HG02870 (cell line): ENCODE measurements around the gene NECAB2.
A peak's percentile ranks its signal among the peaks of the same experiment; 100 is the strongest.

ENCODE experiments used
- ATAC-seq: cut with Tn5 transposase; IDR thresholded peaks from one replicate; pipeline ENCODE4 v1.9.1; 2021; ENCODE audit warnings: mild to moderate bottlenecking, moderate library complexity; ENCODE audit not compliant: unreplicated experiment

The NECAB2 gene

DNA sequence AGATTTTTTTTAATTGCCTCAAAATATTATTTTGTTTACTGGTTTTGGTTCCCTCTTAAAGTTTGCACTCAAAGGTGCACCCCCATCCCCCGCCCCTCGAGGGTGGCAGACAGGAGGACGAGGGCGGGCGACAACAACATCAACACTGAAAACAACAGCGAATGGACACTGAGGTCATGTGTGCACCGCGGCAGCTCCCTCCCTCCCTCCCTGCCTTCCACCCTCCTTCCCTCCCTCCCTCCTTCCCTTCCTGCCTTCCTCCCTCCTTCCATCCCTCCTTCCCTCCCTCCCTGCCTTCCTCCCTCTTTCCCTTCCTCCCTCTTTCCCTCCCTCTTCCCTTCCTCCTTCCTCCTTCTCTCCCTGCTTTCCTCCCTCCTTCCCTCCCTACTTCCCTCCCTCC is 16.5 kb upstream of the NECAB2 start:
- no peak for ATAC-seq

DNA sequence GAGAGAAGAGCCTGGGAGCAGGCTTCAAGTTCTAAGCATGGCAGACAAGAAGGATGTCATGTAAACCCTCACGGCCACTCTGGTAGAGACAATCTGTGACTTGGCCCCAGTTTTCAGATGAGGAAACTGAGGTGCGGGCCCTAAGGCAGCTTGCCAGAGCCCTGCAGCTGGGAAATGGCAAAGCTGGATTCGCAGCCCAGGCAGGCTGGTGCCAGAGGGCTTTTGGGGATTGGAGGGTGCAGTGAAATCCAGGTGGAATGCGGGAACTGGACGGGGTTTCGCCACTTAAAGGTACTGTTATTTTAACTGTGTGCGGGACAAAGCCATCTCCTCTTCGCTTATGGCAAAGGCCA is 15.5 kb upstream of the NECAB2 start:
- no peak for ATAC-seq

DNA sequence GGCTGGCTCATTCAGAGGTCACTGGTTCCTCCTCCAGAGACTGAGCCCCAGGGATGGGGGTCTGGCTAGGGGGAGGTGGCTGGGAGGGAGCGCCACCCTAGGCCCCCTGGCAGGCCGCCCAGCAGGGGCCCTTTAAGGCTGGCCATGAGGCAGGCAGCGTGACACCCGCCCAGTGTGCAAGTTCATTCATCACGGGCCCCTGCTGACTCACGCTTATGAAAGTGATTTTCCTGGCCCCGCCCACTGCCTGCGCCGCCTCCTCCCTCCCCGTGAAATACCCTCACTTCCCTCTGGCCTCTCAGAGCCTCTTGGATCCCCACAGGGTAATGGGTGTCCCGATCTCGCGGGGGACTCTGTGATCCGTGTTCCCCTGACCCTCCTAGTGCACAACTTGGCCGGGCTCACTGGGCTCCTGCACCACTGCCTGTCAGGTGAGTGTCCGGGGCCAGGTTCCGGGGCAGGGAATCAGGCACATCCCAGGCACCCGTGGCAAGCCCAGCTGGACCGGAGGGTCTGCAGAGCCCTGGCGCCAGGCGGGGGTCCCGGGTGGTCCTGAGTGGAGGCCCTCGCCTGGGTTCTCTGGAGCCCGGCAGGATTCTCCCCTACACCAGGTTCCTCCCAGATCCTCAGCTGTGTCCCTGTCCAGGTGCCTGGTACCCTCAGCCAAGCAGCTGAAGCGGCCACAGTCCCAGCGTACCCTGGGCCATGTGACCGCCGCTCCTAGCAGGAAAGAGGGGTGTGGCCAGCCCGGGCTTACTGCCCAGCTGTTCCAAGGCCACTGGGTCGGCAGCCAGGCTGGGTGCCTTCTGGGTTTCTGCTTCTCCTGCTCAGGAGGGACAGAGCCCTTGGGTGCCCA is 14.9 kb upstream of the NECAB2 start, which contains the start of gene OSGIN1:
OSGIN1 (plus strand) TSS at position 301 of the 856 bp plus-strand sequence. CDS start 4,432 bp downstream, outside the sequence.
- ATAC-seq: peak; percentile 79

GRCh38 chr16:83953796-83954576 is 14.1 kb upstream of the NECAB2 start:
- no peak for ATAC-seq

- no peak for ATAC-seq
Observed at GRCh38 chr16:83954577-83955016, 13.4 kb upstream of the NECAB2 start.

DNA sequence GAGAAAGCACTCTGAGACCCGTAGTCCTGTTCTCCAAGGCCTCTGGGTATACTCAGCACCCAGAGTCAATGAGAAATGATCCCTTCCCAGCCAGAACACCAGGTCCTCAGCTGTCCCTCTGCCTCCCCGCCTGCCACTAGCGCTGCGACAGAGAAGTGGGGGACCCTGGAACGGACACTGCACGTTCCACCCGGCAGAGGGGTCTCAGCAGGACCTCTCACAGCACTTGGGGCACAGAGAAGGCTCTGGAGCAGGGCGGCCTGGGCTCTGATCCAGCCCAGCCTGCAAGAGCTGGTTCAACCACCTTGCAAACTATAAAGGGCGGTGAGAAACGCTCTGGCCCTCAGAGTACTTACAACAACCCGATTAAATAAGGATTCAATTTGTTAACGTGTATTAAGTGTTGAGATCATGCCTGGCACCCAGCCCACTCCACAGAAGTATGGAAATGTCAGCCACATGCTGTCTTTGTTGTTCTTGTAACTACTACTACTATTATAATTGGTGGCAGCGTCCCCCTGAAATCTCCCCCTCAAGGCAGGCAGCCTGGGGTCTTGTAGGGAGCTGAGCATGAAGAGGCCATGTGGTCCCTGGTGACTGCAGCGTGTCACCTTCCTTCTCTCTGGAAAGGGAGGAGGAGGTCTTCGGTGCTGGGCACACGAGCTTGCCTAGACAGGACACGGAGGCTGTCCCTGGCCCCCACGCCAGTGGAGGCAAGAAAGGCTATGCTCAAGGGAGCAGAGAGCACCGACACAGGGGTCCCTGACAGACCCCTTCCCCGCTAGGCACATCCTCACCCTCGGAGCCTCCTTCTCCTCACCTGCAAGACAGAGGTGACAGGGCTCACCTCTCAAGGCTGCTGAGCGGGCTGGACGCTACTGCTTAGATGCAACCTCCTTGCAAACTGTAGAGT is 12.6 kb upstream of the NECAB2 start:
- ATAC-seq: no peak

DNA sequence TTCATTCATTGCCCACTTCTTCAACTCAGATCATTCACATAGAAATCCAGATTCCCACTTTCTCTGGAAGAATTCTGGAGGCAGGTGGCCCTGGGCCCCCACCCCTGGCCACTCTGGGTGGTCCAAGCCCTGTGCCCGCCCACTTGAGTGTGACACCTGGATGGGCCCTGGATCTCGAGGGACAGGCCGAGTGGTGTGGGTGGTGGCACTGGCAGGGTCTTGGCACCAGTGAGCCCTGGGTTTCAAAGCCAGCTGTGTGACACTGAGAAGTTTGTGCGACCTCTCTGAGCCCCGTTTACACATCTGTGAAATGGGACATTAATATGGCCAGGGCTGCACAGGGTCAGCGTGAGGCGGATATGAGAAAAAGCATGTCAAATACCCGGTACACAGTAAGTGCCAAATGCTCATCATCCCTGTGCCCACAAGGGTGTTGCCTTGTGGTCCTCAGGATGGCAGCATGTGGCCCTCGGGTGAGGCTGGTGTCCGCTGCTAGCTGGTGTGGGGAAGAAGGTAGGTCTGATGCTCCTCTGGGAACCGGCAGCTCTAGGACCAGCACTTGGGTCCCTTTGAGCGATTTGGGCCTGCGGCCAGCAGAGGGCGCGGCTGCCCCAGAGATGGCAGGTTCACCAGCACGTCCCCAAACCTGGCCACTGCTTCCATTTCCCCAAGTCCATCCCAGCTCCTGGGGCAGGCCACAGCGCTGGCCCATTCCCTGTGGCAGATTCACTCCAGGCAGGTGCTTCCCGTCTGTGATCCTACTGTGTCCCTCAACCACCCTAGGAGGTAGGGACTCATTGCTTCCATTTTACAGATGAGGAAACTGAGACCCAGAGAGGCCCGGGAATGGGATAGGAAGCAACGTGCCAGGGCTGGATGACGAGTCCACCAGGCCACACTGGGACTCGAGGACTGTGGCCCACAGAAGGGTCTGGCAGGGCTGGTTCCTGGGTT is 11.4 kb upstream of the NECAB2 start:
- no peak for ATAC-seq

GRCh38 chr16:83957296-83957855 is 10.7 kb upstream of the NECAB2 start:
- no peak for ATAC-seq

DNA sequence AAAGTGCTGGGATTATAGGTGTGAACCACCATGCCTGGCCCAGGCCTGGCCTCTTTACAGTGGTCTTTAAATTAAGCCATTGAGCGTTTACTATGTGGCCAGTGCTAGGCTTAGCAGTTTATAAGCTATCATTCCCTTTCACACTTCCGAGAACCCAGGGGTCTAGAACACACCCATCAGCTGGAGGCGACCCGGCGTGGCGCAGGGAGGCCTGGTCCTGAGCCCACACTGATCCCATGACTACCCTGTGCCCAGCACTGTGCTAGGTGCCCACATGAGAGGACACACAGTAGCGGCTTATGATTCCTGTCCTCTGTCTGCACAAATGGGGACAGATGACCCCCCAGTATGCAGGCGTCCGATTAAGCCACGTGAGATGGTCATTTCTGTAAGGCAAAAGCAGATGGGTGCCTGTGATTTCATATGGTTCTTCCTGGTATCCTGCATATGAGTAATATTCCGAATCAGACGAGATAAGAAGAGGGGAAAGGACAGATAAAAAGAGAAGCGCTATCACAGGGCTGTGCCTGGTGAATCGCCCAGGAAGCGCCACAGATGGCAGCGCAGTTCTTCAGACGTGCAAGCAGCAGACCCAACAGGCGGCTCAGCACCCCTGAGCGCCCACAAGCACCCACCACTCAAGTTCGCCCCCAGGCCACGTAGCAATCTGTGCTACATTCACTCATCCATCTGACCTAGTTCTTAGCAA is 9.8 kb upstream of the NECAB2 start:
- no peak for ATAC-seq

DNA sequence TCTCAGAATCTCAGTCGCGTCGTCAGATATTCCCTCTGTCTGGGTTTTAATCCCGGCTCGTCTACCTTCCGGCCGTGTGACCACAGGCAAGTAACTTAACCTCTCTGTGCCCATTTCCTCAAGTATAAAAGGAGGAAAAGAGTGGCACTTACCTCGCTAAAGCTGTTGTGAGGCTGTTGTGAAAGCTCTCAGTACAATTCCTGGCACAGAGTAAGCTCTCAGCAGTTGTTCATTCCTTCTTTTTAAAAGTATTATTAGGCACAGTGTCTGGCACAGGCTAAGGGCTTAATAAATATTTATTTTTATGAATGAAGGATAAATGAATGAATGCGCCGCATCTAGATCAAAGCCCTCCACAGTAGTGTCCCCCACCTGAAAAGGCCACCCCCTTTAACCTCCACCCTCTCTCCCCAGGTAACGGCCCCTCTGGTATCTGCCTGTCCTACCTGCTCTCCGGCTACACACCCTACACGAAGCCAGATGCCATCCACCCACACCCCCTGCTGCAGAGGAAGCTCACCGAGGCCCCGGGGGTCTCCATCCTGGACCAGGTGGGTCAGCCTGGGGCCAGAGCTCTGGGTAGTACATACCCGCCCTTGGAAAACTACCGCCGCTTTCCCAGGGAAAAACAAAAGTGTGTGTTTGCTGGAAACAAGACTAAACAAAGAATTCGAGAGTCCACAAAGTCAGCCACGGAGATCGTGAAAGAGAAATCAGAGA is 9.0 kb upstream of the NECAB2 start:
- no peak for ATAC-seq

DNA sequence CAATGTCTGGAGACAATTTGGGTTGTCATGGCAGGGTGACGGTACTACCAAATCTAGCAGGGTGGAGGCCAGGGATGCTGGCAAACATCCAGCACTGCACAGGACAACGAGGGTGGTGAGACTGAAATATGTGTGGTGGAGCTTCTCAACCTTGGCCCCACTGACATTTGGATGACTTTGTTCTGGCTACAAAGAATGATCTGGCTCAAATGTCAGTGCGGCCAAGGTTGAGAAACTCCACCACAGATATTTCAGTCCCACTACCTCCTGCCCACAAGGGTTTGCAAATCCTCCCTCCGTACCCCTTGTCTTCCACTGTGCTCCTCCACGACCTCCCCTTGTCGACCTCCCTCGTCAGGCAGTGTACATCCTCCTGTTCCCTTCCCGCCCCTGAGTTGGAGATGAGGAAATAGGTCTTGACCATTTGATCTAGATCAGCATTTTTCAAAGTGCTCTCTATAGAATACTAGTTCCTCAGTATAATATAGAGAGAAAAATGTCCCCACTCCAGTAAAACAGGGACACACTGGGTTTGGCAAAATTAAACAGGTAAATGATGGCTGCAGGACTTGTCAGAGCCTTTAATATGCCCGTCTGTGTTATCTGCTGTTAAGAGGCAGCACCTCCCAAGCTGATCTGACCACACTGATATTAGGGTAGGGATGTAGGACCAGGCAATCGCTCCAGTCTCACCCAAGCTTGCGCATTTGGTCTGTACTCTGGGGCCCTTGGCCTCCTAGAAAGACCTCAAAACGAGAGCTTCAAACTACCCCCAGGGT is 8.2 kb upstream of the NECAB2 start:
- ATAC-seq: no peak

GRCh38 chr16:83960521-83961249 is 7.4 kb upstream of the NECAB2 start:
- no peak for ATAC-seq

DNA sequence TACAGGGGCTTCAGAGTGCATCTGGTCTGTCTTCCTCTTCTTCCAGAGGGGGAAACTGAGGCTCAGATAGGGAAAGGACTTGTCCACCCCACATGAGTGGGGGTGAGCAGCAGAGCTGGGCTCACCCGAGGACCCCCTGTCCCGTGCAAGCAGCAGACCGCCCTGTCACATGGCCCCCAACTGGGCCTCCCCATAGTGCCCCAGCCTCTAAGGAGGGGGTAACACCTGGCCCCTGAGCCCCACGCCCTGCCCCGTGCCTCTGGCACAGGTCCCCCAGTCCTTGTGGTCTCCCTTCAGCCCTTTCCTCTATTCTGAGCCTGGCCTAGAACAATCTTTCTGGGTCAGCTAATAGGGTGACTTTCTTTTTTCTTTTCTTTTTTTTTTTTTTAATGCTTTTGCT is 6.5 kb upstream of the NECAB2 start:
- ATAC-seq: no peak

GRCh38 chr16:83963277-83964119 is 4.5 kb upstream of the NECAB2 start:
- ATAC-seq: no peak

GRCh38 chr16:83964684-83965443 is 3.2 kb upstream of the NECAB2 start:
- no peak for ATAC-seq
